Parathyroid adenoma (tissue), 2 donors: ENCODE data around the gene HELT.
"Not testable (repeated sequence)": the region's sequence is repeated elsewhere in the genome, so short reads cannot be mapped to it uniquely, and the experiment has no call there.

Experiments
- H2AFZ ChIP-seq: fragments of 300-600 bp; sonication (generic); one replicate; pipeline ENCODE4 v1.7.0; 2017; ENCODE audit warnings: antibody characterized with exemption, mild to moderate bottlenecking
- H3K27ac ChIP-seq: fragments of 300-600 bp; sonication (generic); one replicate; pipeline ENCODE4 v1.7.0; 2017
- H3K27me3 ChIP-seq: fragments of 300-600 bp; sonication (generic); one replicate; pipeline ENCODE4 v1.7.0; 2017; ENCODE audit warnings: low read length; ENCODE audit not compliant: control insufficient read depth, insufficient read depth
- H3K36me3 ChIP-seq: fragments of 300-600 bp; sonication (generic); one replicate; pipeline ENCODE4 v1.7.0; 2017; ENCODE audit warnings: low read length; ENCODE audit not compliant: control insufficient read depth, insufficient read depth
- H3K4me1 ChIP-seq: fragments of 300-600 bp; sonication (generic); one replicate; pipeline ENCODE4 v1.7.0; 2017; ENCODE audit warnings: control low read depth
- H3K4me2 ChIP-seq: fragments of 300-600 bp; sonication (generic); one replicate; pipeline ENCODE4 v1.7.0; 2017; ENCODE audit warnings: low read length
- H3K4me3 ChIP-seq: fragments of 300-600 bp; sonication (generic); one replicate; pipeline ENCODE4 v1.7.0; 2017; ENCODE audit warnings: low read depth, low read length
- H3K79me2 ChIP-seq: fragments of 300-600 bp; sonication (generic); one replicate; pipeline ENCODE4 v1.7.0; 2017; ENCODE audit warnings: control low read depth
- H3K9ac ChIP-seq: fragments of 300-600 bp; sonication (generic); one replicate; pipeline ENCODE4 v1.7.0; 2017; ENCODE audit warnings: mild to moderate bottlenecking
- H3K9me3 ChIP-seq: fragments of 300-600 bp; sonication (generic); one replicate; pipeline ENCODE4 v1.7.0; 2017; ENCODE audit warnings: low read length; ENCODE audit not compliant: control insufficient read depth
- CTCF ChIP-seq: fragments of 300-600 bp; sonication (generic); IDR thresholded peaks from one replicate; pipeline ENCODE4 v1.7.0; 2017; ENCODE audit warnings: antibody characterized with exemption, mild to moderate bottlenecking
- donor health status: primary hyperparathyroidism.

Gene HELT

GRCh38 chr4:184992422-184992821 is 25.9 kb upstream of the HELT start:
- Histone ChIP-seq H3K79me2 (no peaks in the 10 kb centered on the region), H3K36me3 (no peaks in the 10 kb centered on the region), H3K4me3 (no peak overlapping the region), H3K27ac (no peak overlapping the region), H3K9me3 (no peaks in the 10 kb centered on the region), H3K4me2 (no peak overlapping the region), H3K9ac (no peak overlapping the region), H3K4me1 (no peaks in the 10 kb centered on the region), H3K27me3 (no peaks in the 10 kb centered on the region), H2AFZ (no peak overlapping the region)
- TF ChIP-seq CTCF: no peak

GRCh38 chr4:184993247-184993646 is 25.0 kb upstream of the HELT start:
- Histone ChIP-seq H3K27ac (no peak overlapping the region), H3K79me2 (no peaks in the 10 kb centered on the region), H3K4me1 (no peaks in the 10 kb centered on the region), H3K27me3 (no peaks in the 10 kb centered on the region), H2AFZ (no peak overlapping the region), H3K9me3 (no peaks in the 10 kb centered on the region), H3K4me2 (no peak overlapping the region), H3K9ac (no peak overlapping the region), H3K36me3 (no peaks in the 10 kb centered on the region), H3K4me3 (no peak overlapping the region)
- no peak for TF ChIP-seq CTCF

- no peaks in the 10 kb centered on the region for H3K9me3 ChIP-seq
- H3K36me3 ChIP-seq: no peaks in the 10 kb centered on the region
- H3K4me2 ChIP-seq: no peak overlapping the region
- no peak overlapping the region for H3K4me3 ChIP-seq
- H3K4me1 ChIP-seq: no peaks in the 10 kb centered on the region
- H3K27ac ChIP-seq: no peak overlapping the region
- H3K9ac ChIP-seq: no peak overlapping the region
- H3K27me3 ChIP-seq: no peaks in the 10 kb centered on the region
- H2AFZ ChIP-seq: no peak overlapping the region
- H3K79me2 ChIP-seq: no peaks in the 10 kb centered on the region
- no peak for TF ChIP-seq CTCF
Measured at GRCh38 chr4:184994010-184994622, 24.2 kb upstream of the HELT start.

- H3K4me2 ChIP-seq: no peak overlapping the region
- H3K27me3 ChIP-seq: no peaks in the 10 kb centered on the region
- H3K4me1 ChIP-seq: no peaks in the 10 kb centered on the region
- no peaks in the 10 kb centered on the region for H3K79me2 ChIP-seq
- no peak overlapping the region for H3K4me3 ChIP-seq
- H3K36me3 ChIP-seq: no peaks in the 10 kb centered on the region
- no peak for TF ChIP-seq CTCF
- no peak overlapping the region for H3K9ac ChIP-seq
- H3K9me3 ChIP-seq: no peaks in the 10 kb centered on the region
- no peak overlapping the region for H3K27ac ChIP-seq
- H2AFZ ChIP-seq: no peak overlapping the region
Measured at GRCh38 chr4:184994623-184995010, 23.7 kb upstream of the HELT start.

- not testable (repeated sequence) for H3K27ac ChIP-seq
Measured at GRCh38 chr4:184997656-184998055, 20.6 kb upstream of the HELT start.

More at GRCh38 chr4:184997656-184998055, 20.6 kb upstream of the HELT start:
- not testable (repeated sequence) for H3K4me2 ChIP-seq, H3K9ac ChIP-seq, H3K4me1 ChIP-seq, H2AFZ ChIP-seq, H3K9me3 ChIP-seq, H3K36me3 ChIP-seq, H3K4me3 ChIP-seq, H3K27me3 ChIP-seq, H3K79me2 ChIP-seq
